Measurements from ENCODE around the gene OPHN1.

DNA sequence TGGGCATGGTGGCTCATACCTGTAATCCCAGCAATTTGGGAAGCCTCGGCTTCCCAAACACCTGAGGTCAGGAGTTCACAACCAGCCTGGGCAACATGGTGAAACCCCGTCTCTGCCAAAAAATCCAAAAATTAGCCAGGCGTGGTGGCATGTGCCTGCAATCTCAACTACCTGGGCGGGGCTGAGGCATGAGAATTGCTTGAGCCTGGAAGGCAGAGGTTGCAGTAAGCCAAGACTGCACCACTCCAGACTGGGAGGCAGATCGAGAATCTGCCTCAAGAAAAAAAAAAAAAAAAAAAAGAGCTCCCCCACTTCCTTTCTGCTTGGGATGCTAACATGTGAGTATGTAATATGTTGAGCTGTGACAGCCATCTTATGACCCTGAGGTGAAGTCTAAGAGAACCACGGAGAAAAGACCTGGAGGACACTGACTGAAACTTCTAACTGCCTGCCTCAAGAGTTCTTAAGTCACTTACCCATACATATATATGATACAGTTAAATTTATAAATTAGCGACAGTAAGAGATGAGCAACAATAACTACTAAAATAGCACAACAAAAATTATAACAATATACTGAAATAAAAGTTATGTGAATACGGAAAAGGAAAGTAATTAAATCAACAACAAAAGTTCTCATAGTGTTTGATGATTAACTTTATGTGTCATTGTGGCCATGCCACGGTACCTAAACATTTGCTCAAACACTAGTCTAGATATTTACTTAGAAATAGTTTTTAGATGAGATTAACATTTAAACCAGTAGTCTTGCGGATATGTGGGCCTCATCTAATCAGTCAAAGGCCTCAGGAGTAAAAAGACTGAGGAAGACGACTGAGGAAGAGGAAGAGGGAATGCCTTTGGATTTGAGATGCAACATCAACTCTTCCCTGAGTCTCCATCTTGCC lies 178.3 kb downstream of the OPHN1 start:
- TF ChIP-seq GATA2 (IDR thresholded peaks at IDR 0.05; ENCODE audit: low read depth, low read length), result no peak
- no peak for TF ChIP-seq GATA3 (IDR thresholded peaks at IDR 0.05; ENCODE audit: low read depth, low read length)

Data from SH-SY5Y (cell line).